ENCODE data around the gene ZNF799.
"Not testable (repeated sequence)": the region's sequence is repeated elsewhere in the genome, so short reads cannot be mapped to it uniquely, and the experiment has no call there.

ZNF799 gene

GRCh38 chr19:12400633-12401502, at the start of gene ZNF799:
Gene ZNF799 (minus strand): TSS chr19:12401271. CDS start chr19:12401070, 201 bp downstream.
- no peak for TF ChIP-seq CTCF (IDR thresholded peaks at IDR 0.05; ENCODE audit: low read depth, low read length, missing control alignments)
- in situ Hi-C loops (cut with HindIII; ENCODE audit: low pct_ligation_motif_present, low sequenced_read_pairs), result no loop called here

GRCh38 chr19:12450844-12451243, 49.8 kb upstream of the ZNF799 start:
- H3K27me3 ChIP-seq (replicated peaks), result no peaks in the 10 kb centered on the region
- no peak for TF ChIP-seq CTCF (IDR thresholded peaks at IDR 0.05; ENCODE audit: low read depth, low read length, missing control alignments)
- H3K4me3 ChIP-seq (ENCODE audit: low read depth, low read length), result no peak overlapping the region
- in situ Hi-C loops (cut with HindIII; ENCODE audit: low pct_ligation_motif_present, low sequenced_read_pairs), result no loop called here
- no peaks in the 10 kb centered on the region for H3K36me3 ChIP-seq (replicated peaks)
- H3K27ac ChIP-seq, result no peak overlapping the region
- no peak for DNase-seq

More at GRCh38 chr19:12400633-12401502, at the start of gene ZNF799:
- Histone ChIP-seq H3K27me3 (replicated peaks) (no peaks in the 10 kb centered on the region), H3K4me3 (ENCODE audit: low read depth, low read length) (peak within 1 kb of the TSS; percentile 78), H3K36me3 (replicated peaks) (no peaks in the 10 kb centered on the region), H3K27ac (peak within 1 kb of the TSS; percentile 39)
- DNase-seq, result peak; percentile 97

GRCh38 chr19:12448808-12449207, 47.7 kb upstream of the ZNF799 start:
- in situ Hi-C loops (cut with HindIII; ENCODE audit: low pct_ligation_motif_present, low sequenced_read_pairs), result no loop called here
- no peaks in the 10 kb centered on the region for H3K27me3 ChIP-seq (replicated peaks)
- no peak overlapping the region for H3K4me3 ChIP-seq (ENCODE audit: low read depth, low read length)
- DNase-seq, result no peak
- no peak for TF ChIP-seq CTCF (IDR thresholded peaks at IDR 0.05; ENCODE audit: low read depth, low read length, missing control alignments)
- no peak overlapping the region for H3K27ac ChIP-seq
- H3K36me3 ChIP-seq (replicated peaks), result no peaks in the 10 kb centered on the region

GRCh38 chr19:12440541-12441316, 39.7 kb upstream of the ZNF799 start, which contains the start of gene ZNF443:
Gene ZNF443 (minus strand): TSS chr19:12441021. CDS start chr19:12440914, 107 bp downstream.
- in situ Hi-C loops (cut with HindIII; ENCODE audit: low pct_ligation_motif_present, low sequenced_read_pairs), result no loop called here
- Histone ChIP-seq H3K36me3 (replicated peaks) (no peaks in the 10 kb centered on the region), H3K27ac (peak within 1 kb of the TSS; percentile 5), H3K27me3 (replicated peaks) (no peaks in the 10 kb centered on the region), H3K4me3 (ENCODE audit: low read depth, low read length) (peak within 1 kb of the TSS; percentile 74)
- TF ChIP-seq CTCF (IDR thresholded peaks at IDR 0.05; ENCODE audit: low read depth, low read length, missing control alignments), result no peak
- DNase-seq, result peak; percentile 99

GRCh38 chr19:12439686-12440540, 38.8 kb upstream of the ZNF799 start:
- DNase-seq; in situ Hi-C loops (cut with HindIII; ENCODE audit: low pct_ligation_motif_present, low sequenced_read_pairs); H3K27me3 ChIP-seq (replicated peaks); H3K36me3 ChIP-seq (replicated peaks); H3K27ac ChIP-seq: not testable (repeated sequence)
- peak overlapping the region; percentile 74 for H3K4me3 ChIP-seq (ENCODE audit: low read depth, low read length)

- H3K27ac ChIP-seq; DNase-seq; H3K4me3 ChIP-seq (ENCODE audit: low read depth, low read length); in situ Hi-C loops (cut with HindIII; ENCODE audit: low pct_ligation_motif_present, low sequenced_read_pairs); H3K36me3 ChIP-seq (replicated peaks); H3K27me3 ChIP-seq (replicated peaks): not testable (repeated sequence)
Observed at GRCh38 chr19:12430726-12431299, 29.7 kb upstream of the ZNF799 start.
